ENCODE data around the gene OR4F6.
"Not testable (repeated sequence)": the region's sequence is repeated elsewhere in the genome, so short reads cannot be mapped to it uniquely, and the experiment has no call there.

OR4F6 gene

GRCh38 chr15:101803209-101803608, at the start of gene OR4F6:
Gene OR4F6 (plus strand): TSS chr15:101803509. CDS start chr15:101805720, 2,211 bp downstream.
- DNase-seq (ENCODE audit: low read depth in 2 of 3, low spot score in 2 of 3) = no peak

DNA sequence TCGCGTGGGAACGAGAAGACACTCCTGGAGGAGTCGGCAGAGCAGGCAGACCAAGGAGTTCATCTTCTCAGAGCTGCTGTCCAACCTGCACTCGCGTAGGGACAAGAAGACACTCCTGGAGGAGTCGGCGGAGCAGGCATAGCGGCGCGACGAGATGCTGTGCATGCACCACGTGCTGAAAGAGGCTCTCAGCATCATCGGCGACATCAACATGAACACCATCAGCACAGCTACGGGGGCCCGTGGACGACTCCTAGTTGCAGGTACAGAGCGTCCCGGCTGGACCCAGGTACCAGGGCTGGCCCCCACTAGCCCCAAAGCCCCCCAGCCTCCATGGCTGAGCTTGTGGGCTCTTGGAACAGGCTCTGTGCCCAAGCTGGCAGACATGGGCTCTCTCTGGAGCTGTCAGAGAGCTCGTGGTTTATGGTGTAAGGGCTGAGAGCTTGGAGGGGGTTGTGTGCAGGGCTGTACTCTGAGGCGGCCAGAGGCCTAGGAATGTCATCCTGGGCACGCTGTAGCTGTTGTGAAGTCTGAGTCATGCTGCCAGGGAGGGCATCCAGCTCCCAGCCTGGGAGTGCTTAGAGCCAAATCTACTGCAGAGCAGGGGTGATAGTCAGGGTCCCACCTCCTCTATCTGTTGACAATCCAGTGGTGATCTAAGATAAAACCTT, 38.5 kb upstream of the OR4F6 start:
- DNase-seq (ENCODE audit: low read depth in 2 of 3, low spot score in 2 of 3) = not testable (repeated sequence)

- DNase-seq (ENCODE audit: low read depth in 2 of 3, low spot score in 2 of 3) = not testable (repeated sequence)
These were observed 38.0 kb upstream of the OR4F6 start for GRCh38 chr15:101765340-101765671.

DNA sequence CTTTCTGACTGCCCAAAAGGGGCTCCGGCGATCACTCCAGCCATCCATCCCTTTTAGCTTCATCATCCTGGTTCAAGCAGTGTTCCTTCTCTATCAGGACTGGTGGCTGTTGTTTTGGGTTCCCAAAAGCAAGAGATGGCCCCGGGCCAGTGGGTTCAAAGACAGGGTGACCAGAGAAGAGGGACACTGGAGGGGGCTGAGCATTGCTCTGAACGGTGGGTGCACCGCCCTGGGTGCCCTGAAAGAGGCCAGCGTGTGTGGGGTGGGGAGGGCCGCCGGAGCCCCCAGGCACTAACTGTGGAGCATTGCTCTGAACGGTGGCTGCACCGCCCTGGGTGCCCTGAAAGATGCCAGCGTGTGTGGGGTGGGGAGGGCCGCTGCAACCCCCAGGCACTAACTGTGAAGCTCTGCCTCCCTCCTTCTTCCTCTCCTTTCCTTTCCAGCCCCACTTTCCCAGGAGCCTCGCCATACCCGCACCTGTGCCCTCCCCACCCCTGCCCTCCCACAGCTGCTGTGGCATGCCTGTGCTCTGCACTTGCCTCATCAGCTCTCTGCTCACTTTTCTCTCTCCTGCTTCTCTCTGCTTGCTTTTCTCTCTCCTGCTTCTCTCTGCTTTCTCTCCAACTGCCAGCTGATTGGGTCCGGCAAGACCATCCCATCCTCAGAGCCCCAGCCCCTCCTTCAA, 37.4 kb upstream of the OR4F6 start:
- no peak for DNase-seq (ENCODE audit: low read depth in 2 of 3, low spot score in 2 of 3)

GRCh38 chr15:101767083-101767640, 36.1 kb upstream of the OR4F6 start:
- not testable (repeated sequence) for DNase-seq (ENCODE audit: low read depth in 2 of 3, low spot score in 2 of 3)

GRCh38 chr15:101772921-101773320, 30.4 kb upstream of the OR4F6 start:
- DNase-seq (ENCODE audit: low read depth in 2 of 3, low spot score in 2 of 3) = no peak

DNA sequence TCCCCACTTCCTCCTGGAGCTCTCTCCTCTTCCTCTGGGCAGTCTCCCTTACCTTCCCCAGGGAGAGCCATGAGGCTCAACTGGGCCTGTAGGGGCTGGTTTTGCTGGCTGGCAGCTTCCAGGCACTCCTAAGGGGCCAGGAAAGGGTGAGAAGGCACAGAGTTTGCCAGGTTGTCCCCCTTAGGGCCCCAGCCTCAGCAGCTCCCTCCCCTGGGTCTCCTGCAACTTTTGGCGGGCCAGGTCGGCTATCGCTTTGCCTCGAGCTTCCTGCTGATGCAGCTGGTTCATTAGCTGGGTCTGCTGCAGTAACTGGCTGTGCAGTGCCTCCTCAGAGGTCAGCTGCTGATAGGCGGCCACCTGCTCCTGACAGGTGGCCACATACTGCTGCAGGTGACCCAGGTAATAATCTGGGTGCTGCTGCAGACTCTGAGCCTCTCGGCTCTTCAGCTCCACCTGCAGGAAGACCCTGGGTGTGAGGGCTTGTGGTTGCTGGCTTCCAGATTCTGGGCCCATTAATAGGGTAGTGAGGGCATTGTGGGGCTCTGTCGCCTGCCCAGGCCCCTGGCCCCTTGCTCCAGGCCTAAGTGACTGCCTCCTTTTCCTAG, 29.7 kb upstream of the OR4F6 start:
- DNase-seq (ENCODE audit: low read depth in 2 of 3, low spot score in 2 of 3) = no peak

DNA sequence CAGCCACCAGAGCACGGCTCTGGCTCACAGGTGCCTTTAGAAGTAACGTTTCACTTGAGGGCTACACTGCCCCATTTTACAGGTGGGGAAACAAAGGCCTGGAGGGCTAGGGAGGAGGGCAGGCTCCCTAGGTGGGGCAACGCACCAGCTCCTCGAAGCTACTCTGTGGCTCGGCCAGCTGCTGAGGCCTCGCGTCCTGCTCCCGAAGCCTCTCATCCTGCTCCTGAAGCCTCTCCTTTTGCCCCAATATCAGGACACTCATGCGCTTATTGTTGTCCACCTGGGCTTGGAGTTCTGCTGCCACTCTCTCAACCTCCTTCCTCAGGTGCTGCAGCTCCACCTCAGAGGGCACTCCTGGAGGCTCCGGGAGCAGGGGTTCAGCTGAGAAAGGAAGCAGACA, 28.2 kb upstream of the OR4F6 start:
- no peak for DNase-seq (ENCODE audit: low read depth in 2 of 3, low spot score in 2 of 3)

DNA sequence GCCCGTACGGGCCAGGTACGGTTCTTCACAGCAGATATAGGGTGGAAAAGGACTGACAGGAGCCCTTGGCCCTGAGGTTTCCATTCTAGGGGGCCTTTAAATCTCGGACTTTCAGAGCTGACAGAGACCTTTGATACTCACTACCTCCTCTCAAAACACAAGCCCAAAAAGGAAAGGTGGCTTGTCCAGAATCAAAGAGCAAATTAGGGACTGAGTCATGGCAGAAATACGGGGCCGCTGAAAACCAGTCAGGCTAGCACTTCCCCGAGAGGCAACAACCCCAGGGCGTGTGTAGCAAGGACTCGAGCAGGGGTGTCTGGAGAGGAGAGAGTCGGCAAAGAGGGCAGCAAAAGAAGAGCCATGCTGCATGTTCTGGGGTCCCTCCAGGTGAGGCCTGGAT, 24.7 kb upstream of the OR4F6 start:
- not testable (repeated sequence) for DNase-seq (ENCODE audit: low read depth in 2 of 3, low spot score in 2 of 3)

GRCh38 chr15:101780225-101780624, 23.1 kb upstream of the OR4F6 start:
- DNase-seq (ENCODE audit: low read depth in 2 of 3, low spot score in 2 of 3) = not testable (repeated sequence)

GRCh38 chr15:101781928-101782327, 21.4 kb upstream of the OR4F6 start:
- no peak for DNase-seq (ENCODE audit: low read depth in 2 of 3, low spot score in 2 of 3)

GRCh38 chr15:101784644-101785043, 18.7 kb upstream of the OR4F6 start:
- DNase-seq (ENCODE audit: low read depth in 2 of 3, low spot score in 2 of 3) = no peak

GRCh38 chr15:101786422-101786821, 16.9 kb upstream of the OR4F6 start:
- not testable (repeated sequence) for DNase-seq (ENCODE audit: low read depth in 2 of 3, low spot score in 2 of 3)

- not testable (repeated sequence) for DNase-seq (ENCODE audit: low read depth in 2 of 3, low spot score in 2 of 3)
These were observed 15.3 kb upstream of the OR4F6 start for GRCh38 chr15:101788001-101788400.

DNA sequence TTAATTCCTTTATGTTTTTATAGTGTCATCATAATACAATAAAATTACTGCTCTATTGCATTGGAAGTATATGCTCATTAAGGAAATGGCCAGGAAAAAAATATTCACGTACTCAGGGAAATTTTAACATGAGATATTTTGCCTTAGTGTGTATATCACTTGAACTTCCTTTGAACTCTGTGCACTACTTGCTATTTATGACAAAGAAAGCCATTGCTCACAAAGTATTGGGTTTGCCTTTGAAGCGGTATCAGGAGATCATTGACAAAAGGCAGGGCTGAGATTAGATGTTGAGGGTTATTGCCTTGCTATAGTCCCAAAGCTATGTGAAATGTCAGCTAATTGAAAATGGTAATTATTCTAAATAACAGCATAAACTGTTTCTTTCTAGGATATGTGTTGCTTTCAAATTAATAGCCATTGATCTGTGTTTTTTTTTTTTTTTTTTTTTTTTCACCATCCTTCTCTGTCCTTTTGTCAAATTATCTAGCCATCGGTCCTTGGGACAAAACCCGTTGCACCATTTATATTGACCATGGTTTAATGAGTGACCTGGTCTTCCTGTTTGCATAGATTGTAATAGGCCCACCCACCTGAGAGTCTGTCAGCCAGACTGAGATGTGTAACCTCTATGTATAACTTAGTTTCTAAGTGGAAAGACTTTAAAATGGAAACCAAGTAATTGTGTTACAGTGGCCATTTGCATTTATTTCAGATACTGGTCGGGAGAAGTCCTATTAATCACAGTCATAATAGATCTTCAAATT, 14.6 kb upstream of the OR4F6 start:
- not testable (repeated sequence) for DNase-seq (ENCODE audit: low read depth in 2 of 3, low spot score in 2 of 3)

DNA sequence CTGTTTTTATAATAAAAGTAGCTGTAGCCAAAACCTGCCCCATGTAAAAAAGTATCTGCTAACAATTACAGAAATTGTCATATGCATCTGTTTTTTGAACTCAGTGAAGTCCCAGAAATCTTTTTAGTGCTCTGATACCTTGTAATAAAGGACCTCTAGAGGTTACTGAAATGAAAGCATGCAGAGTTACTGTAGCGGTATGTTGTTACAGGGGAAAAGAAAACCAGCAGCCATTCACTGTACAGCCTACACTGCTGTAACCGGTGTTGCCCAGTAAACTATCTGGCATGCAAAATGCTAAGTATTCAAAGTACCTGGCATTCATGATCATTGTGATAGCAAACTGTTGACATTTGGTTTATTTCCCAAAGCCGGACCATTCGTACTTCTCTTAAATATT, 12.6 kb upstream of the OR4F6 start:
- not testable (repeated sequence) for DNase-seq (ENCODE audit: low read depth in 2 of 3, low spot score in 2 of 3)

- not testable (repeated sequence) for DNase-seq (ENCODE audit: low read depth in 2 of 3, low spot score in 2 of 3)
These were observed 9.3 kb upstream of the OR4F6 start for GRCh38 chr15:101793981-101794380.

DNA sequence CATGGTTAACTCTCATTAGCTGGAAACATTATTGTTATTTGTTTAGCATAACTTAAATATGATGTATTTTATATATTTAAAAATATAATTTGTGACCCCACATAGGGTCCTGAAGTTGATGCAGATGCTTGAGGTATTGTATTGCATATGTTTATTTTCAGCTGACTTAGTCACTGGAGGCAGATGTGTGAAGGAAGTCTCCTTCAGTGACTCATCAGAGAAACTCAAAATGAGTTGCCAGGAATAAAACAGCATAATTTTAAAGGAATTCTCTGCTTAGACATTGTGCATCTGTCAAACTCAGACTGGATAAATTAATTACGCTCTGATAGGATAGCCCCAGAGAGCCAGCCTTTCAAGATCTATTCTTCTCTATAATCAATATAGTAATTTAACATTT, 7.9 kb upstream of the OR4F6 start:
- DNase-seq (ENCODE audit: low read depth in 2 of 3, low spot score in 2 of 3) = no peak

GRCh38 chr15:101799665-101800064, 3.6 kb upstream of the OR4F6 start:
- DNase-seq (ENCODE audit: low read depth in 2 of 3, low spot score in 2 of 3) = no peak

GRCh38 chr15:101801048-101801447, 2.3 kb upstream of the OR4F6 start:
- DNase-seq (ENCODE audit: low read depth in 2 of 3, low spot score in 2 of 3) = no peak

DNA sequence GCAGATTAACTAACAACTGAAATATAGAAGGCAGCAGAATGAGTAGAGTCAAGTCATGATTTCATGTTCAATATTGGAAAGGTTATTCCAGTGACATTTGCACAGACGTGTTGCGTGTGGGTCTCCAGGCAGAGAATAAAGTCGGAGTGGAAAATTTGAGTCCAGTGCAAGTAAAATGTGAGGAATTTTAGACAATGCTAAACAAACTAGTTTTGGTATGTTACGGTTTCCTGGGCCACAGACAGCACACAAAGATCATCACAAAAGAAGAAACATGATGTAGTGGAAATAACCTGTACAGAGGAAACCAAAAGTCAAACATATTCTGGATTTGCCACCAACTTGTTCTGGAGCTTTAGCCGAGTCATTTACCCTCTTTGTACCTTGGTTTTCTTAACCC, 367 bp downstream of the OR4F6 start:
- no peak for DNase-seq (ENCODE audit: low read depth in 2 of 3, low spot score in 2 of 3)

Data from activated CD8-positive, alpha-beta memory T cell treated with anti-CD3 and anti-CD28 coated beads for 48 hours (primary cell).